Calu3 (cell line): ENCODE results near the gene DNAH12. TPM values are rescaled to one million over a fixed set of nuclear protein-coding genes. Genes with fewer than 3 reads are reported as not detected.
A peak's percentile ranks its signal among the peaks of the same experiment; 100 is the strongest.

Experiments used
- BruUV-seq: library from RNA; stranded (reverse); fragments of 400-500 nt; replicated peaks from 2 replicates; lab custom pipeline; 2021; lab: Mats Ljungman, UMichigan
- CTCF ChIA-PET: fragments of 300-600 bp; sonication (Branson Sonifier 250); formaldehyde crosslinking; loops from one replicate; lab custom pipeline; 2022; ENCODE audit warnings: antibody characterized with exemption; lab: Charles Lee
- DNase-seq: peaks from one replicate; pipeline ENCODE4 v3.0.0; 2022
- H3K27ac Mint-ChIP-seq: one replicate; pipeline ENCODE4 v1.8.0; 2022; ENCODE audit warnings: mixed read lengths; ENCODE audit not compliant: unreplicated experiment
- H3K27me3 Mint-ChIP-seq: one replicate; pipeline ENCODE4 v1.8.0; 2022; ENCODE audit warnings: mixed read lengths; ENCODE audit not compliant: unreplicated experiment
- H3K36me3 Mint-ChIP-seq: one replicate; pipeline ENCODE4 v1.8.0; 2022; ENCODE audit warnings: mild to moderate bottlenecking, moderate library complexity, mixed read lengths; ENCODE audit not compliant: insufficient read depth, unreplicated experiment
- H3K4me1 Mint-ChIP-seq: one replicate; pipeline ENCODE4 v1.8.0; 2022; ENCODE audit warnings: mild to moderate bottlenecking, low read depth, mixed read lengths; ENCODE audit not compliant: unreplicated experiment
- H3K4me3 Mint-ChIP-seq: one replicate; pipeline ENCODE4 v1.8.0; 2022; ENCODE audit warnings: mild to moderate bottlenecking, low read depth, moderate library complexity, mixed read lengths; ENCODE audit not compliant: unreplicated experiment
- H3K9me3 Mint-ChIP-seq: one replicate; pipeline ENCODE4 v1.8.0; 2022; ENCODE audit warnings: low read depth, mixed read lengths; ENCODE audit not compliant: unreplicated experiment
- CTCF ChIP-seq: fragments of 200-600 bp; IDR thresholded peaks from one replicate; pipeline ENCODE4 v1.8.0; 2022; ENCODE audit warnings: antibody characterized with exemption; ENCODE audit not compliant: unreplicated experiment
- intact Hi-C: fragments of 100-400 bp; cut with micrococcal nuclease; formaldehyde crosslinking; loops from one replicate; pipeline ENCODE4 v1.10.0; 2022; ENCODE audit not compliant: unreplicated experiment
- total RNA-seq: library from RNA; stranded (reverse); gene quantifications from 2 replicates; pipeline ENCODE4 v1.2.3, GENCODE V29; 2022

DNAH12 gene
- total RNA-seq, 1 experiment from 2014 or later, result 0.92 TPM

GRCh38 chr3:57298041-57298440, 246.1 kb downstream of the DNAH12 start:
- Mint-ChIP-seq H3K4me3 (no peak overlapping the region), H3K9me3 (no peaks in the 10 kb centered on the region), H3K36me3 (no peaks in the 10 kb centered on the region), H3K27ac (no peak overlapping the region), H3K4me1 (peaks cover 15% of the 10 kb centered on the region), H3K27me3 (no peaks in the 10 kb centered on the region)
- peak; percentile 67 for DNase-seq
- BruUV-seq, result no TSS peak
- intact Hi-C loops, result no loop called here
- CTCF ChIA-PET, result no interaction called here
- no peak for TF ChIP-seq CTCF

- BruUV-seq, result no TSS peak
- Mint-ChIP-seq H3K36me3 (no peaks in the 10 kb centered on the region), H3K27ac (no peak overlapping the region), H3K4me1 (peaks cover 5% of the 10 kb centered on the region), H3K4me3 (no peak overlapping the region), H3K9me3 (no peaks in the 10 kb centered on the region), H3K27me3 (no peaks in the 10 kb centered on the region)
- no peak for TF ChIP-seq CTCF
- intact Hi-C loops, result no loop called here
- DNase-seq, result no peak
- CTCF ChIA-PET, result no interaction called here
These were observed 251.1 kb downstream of the DNAH12 start for GRCh38 chr3:57292897-57293526.

- DNase-seq, result no peak
- H3K4me1 Mint-ChIP-seq, result no peaks in the 10 kb centered on the region
- no TSS peak for BruUV-seq
- intact Hi-C loops, result no loop called here
- CTCF ChIA-PET, result no interaction called here
- no peaks in the 10 kb centered on the region for H3K27me3 Mint-ChIP-seq
- no peak within 1 kb of the TSS for H3K4me3 Mint-ChIP-seq
- TF ChIP-seq CTCF, result no peak
- H3K27ac Mint-ChIP-seq, result no peak within 1 kb of the TSS
- H3K36me3 Mint-ChIP-seq, result no peaks in the 10 kb centered on the region
- H3K9me3 Mint-ChIP-seq, result no peaks in the 10 kb centered on the region
These were observed 251.8 kb downstream of the DNAH12 start, which contains the start of gene ASB14 for GRCh38 chr3:57292159-57292896. Gene ASB14, minus strand, starts transcription at chr3:57292685. Its CDS starts 652 bp downstream, at chr3:57292033.

GRCh38 chr3:57288403-57288802, 255.7 kb downstream of the DNAH12 start:
- no peaks in the 10 kb centered on the region for H3K9me3 Mint-ChIP-seq
- H3K27me3 Mint-ChIP-seq, result no peaks in the 10 kb centered on the region
- CTCF ChIA-PET, result interaction anchor here (0.6 kb wide), 1 partner anchor 1831 kb away, joined by 3 read pairs; no protein-coding TSS in a partner anchor
- BruUV-seq, result no TSS peak
- H3K4me1 Mint-ChIP-seq, result no peaks in the 10 kb centered on the region
- intact Hi-C loops, result no loop called here
- no peak overlapping the region for H3K4me3 Mint-ChIP-seq
- no peak overlapping the region for H3K27ac Mint-ChIP-seq
- H3K36me3 Mint-ChIP-seq, result no peaks in the 10 kb centered on the region
- no peak for TF ChIP-seq CTCF
- DNase-seq, result no peak
